BJ (cell line): ENCODE measurements around the gene PNPLA2. TPM values are rescaled to one million over a fixed set of nuclear protein-coding genes. Genes with fewer than 3 reads are reported as not detected.

ENCODE experiments used
- CTCF ChIA-PET: fragments of 350-600 bp; formaldehyde crosslinking; extraction: SDS; loops from one replicate; lab custom pipeline; 2021; ENCODE audit warnings: antibody characterized with exemption, inconsistent platforms; lab: Yijun Ruan, JAX
- POLR2A ChIA-PET: fragments of 300-600 bp; sonication (Branson Sonifier 250); formaldehyde crosslinking; extraction: SDS; loops from one replicate; lab custom pipeline; 2021; ENCODE audit warnings: antibody characterized with exemption; lab: Charles Lee
- DNase-seq: peaks from one replicate; pipeline ENCODE4 v3.0.0-alpha.2; 2011; ENCODE audit warnings: low read depth
- H3K27me3 ChIP-seq: 2 replicates; pipeline ENCODE4 v1.6.0; 2011; ENCODE audit warnings: low read length; ENCODE audit not compliant: control insufficient read depth, insufficient read depth
- H3K36me3 ChIP-seq: 2 replicates; pipeline ENCODE4 v1.5.1; 2011; ENCODE audit warnings: low read length; ENCODE audit not compliant: control insufficient read depth, insufficient read depth
- H3K4me3 ChIP-seq: 2 replicates; pipeline ENCODE4 v1.5.1; 2011; ENCODE audit warnings: low read depth, mild to moderate bottlenecking, control low read depth, low read length
- polyA plus RNA-seq: library from polyadenylated mRNA; depleted of rRNA; stranded (reverse); fragments of >200 nt; gene quantifications from 2 replicates; pipeline ENCODE4 v1.2.3, GENCODE V29; 2011
- TF ChIP-seq, protein P1 (sequence below): IDR thresholded peaks from 2 replicates; pipeline ENCODE4 v1.5.1; 2011; ENCODE audit warnings: low read depth, mild to moderate bottlenecking, control low read depth, inconsistent platforms, low read length, moderate library complexity; ENCODE audit not compliant: insufficient read depth

The PNPLA2 gene
- polyA plus RNA-seq, 1 experiment: 53.1 TPM

DNA sequence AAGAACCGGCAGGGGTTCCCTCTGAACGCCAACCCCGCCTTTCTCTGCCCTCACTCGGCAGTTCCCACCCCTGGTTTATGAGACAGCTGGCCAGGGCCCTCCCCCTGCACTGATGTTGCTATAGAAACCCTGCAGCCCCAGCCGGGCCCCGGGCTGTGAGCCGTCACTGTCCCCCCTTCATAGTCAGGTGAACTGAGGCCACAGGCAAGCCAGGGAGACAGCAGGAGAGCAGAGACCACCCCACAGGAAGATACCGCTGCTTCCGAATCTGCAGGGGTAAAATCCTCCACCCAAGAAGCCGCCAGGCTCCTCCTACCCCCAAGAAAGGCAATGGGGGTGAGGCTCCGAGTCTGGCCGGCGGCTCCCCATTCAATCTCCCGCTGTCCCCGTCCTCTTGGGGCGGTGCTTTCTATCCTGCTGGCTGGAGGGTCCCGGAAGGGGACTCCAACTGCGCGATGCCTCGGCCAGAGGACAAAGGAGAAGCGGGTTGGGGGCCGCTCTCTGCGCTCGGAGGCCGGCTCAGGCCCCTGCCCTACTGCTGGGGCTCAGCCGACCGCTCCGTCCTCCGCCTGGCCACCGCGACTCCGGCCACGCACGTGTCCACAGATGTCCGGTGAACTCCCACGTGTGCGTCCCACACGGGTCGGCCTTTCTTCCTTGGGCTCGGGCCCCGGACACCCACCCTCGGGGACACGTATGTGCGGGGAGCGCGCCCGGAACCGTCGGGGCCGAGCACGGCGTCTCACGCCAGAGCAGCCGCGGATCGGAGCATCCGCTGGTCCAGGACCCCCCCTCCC lies 21.2 kb upstream of the PNPLA2 start:
- TF ChIP-seq, protein P1, sequence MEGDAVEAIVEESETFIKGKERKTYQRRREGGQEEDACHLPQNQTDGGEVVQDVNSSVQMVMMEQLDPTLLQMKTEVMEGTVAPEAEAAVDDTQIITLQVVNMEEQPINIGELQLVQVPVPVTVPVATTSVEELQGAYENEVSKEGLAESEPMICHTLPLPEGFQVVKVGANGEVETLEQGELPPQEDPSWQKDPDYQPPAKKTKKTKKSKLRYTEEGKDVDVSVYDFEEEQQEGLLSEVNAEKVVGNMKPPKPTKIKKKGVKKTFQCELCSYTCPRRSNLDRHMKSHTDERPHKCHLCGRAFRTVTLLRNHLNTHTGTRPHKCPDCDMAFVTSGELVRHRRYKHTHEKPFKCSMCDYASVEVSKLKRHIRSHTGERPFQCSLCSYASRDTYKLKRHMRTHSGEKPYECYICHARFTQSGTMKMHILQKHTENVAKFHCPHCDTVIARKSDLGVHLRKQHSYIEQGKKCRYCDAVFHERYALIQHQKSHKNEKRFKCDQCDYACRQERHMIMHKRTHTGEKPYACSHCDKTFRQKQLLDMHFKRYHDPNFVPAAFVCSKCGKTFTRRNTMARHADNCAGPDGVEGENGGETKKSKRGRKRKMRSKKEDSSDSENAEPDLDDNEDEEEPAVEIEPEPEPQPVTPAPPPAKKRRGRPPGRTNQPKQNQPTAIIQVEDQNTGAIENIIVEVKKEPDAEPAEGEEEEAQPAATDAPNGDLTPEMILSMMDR: 0 out of 2 replicates have a peak, but pooled peaks have one; percentile 7
- ChIA-PET CTCF (interaction anchor here (0.6 to 1.2 kb wide), 3 partner anchors 35 to 249 kb away, joined by 3 to 4 read pairs (median 3); partner anchors contain the start of gene CD151), POLR2A (no interaction called here)
- Histone ChIP-seq H3K36me3 (peaks cover 21% of the 10 kb centered on the region), H3K27me3 (no peaks in the 10 kb centered on the region), H3K4me3 (peak overlapping the region; percentile 87)
- no peak for DNase-seq

DNA sequence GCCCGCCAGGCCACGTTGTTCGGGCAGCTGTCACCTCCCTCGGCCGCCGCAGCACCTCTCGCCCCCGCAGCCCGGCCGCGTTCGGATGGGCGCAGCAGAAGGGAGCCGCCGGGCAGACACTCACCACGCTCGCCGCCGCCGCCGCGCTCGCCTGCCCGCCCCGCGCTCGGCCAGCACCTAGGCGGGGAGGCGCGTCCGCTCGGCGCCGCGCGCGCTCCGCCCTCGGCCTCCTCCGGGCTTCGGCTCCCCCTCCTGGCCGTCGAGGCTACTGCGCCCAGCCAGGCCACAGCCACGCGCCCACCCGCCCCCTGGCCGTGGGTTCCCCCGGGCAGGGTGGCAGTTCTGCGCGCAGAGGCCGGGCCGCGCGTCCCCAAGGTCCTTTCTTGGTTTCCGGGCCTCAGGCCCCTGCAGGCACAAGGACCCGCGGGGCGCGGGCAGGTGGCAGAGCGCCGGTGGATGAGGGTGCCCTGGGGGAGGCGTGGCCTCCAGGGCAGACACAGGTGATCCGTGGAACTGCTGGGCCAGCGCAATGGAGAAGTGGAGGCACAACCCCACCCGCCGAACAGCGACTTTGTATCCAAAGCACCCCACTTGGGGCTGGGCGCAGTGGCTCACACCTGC lies 20.5 kb upstream of the PNPLA2 start, which contains the start of gene SLC25A22:
TSS of gene SLC25A22 (minus strand) at position 189 of the 621 bp plus-strand sequence. CDS start 3,275 bp downstream, outside the sequence.
- no peak for DNase-seq
- ChIA-PET CTCF (interaction anchor here (1.2 kb wide), 1 partner anchor 35 kb away, joined by 3 read pairs; the partner anchor contains the start of gene CD151), POLR2A (no interaction called here)
- Histone ChIP-seq H3K4me3 (peak within 1 kb of the TSS; percentile 87), H3K27me3 (no peaks in the 10 kb centered on the region), H3K36me3 (peaks cover 25% of the 10 kb centered on the region)
- TF ChIP-seq, protein P1: peak; percentile 45

DNA sequence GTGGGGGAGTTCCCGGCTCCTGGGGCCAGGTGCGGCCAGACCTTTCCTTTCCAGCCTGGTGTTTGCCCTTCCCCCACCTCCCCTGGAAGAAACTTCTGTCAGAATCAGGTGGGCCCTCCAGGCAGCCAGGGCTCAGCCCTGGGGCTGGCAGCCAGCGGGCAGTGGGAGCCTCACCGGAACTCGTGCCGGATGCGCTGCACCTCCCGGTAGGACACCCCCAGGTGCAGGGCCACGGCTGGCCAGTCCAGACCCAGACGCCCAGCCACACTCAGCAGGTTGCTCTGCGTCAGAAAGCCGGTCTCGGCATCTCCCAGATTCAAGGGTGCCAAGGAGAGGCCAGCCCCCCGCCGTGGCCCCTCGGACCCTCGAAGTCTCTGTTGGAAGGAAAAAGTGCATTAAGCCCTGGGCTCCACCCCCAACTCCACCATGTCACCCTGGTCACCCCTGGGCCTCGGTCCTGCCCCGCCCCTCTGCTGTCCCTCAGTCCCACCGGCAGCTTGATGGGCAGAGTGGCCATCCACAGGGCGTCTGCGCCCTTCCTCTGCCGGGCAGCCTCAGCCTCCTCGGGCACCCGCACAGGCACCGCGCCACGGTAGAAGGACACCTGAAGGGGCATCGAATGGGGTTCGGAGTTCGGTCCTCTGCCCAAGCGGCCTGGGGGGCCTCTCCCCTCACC lies 18.9 kb upstream of the PNPLA2 start:
- no peak for DNase-seq
- TF ChIP-seq, protein P1: no peak
- Histone ChIP-seq H3K4me3 (no peak overlapping the region), H3K36me3 (peaks cover 25% of the 10 kb centered on the region), H3K27me3 (no peaks in the 10 kb centered on the region)
- ChIA-PET CTCF (no interaction called here), POLR2A (no interaction called here)

DNA sequence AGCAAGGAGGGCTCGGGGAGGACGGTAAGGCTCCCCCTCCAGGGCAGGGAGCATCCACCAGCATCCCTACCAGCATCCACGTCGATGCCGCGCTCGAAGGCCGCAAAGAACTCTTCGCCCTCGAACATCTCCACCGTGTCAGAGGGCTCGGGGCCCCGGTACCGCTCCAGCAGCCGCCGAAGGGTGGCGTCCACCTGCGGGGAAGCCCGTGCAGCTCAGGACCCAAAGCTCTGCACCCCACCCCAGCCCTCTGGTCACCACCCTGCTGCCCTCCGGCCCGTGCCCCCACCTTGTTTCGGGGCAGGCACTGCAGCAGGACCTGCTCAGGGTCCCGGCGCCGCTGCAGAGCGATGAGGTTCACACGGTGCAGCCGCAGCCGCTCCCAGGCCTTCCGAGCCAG lies 18.2 kb upstream of the PNPLA2 start:
- Histone ChIP-seq H3K4me3 (no peak overlapping the region), H3K36me3 (peaks cover 25% of the 10 kb centered on the region), H3K27me3 (no peaks in the 10 kb centered on the region)
- ChIA-PET CTCF (no interaction called here), POLR2A (no interaction called here)
- TF ChIP-seq, protein P1: no peak
- no peak for DNase-seq
